ENCODE measurements around the gene MAP2K2. TPM values are rescaled to one million over a fixed set of nuclear protein-coding genes. Genes with fewer than 3 reads are reported as not detected.
A peak's percentile ranks its signal among the peaks of the same experiment; 100 is the strongest.
"Not testable (repeated sequence)": the region's sequence is repeated elsewhere in the genome, so short reads cannot be mapped to it uniquely, and the experiment has no call there.

MAP2K2 gene
- polyA plus RNA-seq (ENCODE audit: insufficient read length in 4 of 4): 100 to 1,000 TPM in 2 of 4 donors, 10 to 100 TPM in 2; 92.8 to 140 (median 98.7) TPM

GRCh38 chr19:4123615-4124568 is at the start of gene MAP2K2:
Gene MAP2K2 (minus strand): TSS chr19:4124122. CDS start chr19:4123875, 247 bp downstream.
- DNase-seq (ENCODE audit: low read depth in 4 of 4, low spot score in 3 of 4): peak; percentile 79 to 83 (median 82)

DNA sequence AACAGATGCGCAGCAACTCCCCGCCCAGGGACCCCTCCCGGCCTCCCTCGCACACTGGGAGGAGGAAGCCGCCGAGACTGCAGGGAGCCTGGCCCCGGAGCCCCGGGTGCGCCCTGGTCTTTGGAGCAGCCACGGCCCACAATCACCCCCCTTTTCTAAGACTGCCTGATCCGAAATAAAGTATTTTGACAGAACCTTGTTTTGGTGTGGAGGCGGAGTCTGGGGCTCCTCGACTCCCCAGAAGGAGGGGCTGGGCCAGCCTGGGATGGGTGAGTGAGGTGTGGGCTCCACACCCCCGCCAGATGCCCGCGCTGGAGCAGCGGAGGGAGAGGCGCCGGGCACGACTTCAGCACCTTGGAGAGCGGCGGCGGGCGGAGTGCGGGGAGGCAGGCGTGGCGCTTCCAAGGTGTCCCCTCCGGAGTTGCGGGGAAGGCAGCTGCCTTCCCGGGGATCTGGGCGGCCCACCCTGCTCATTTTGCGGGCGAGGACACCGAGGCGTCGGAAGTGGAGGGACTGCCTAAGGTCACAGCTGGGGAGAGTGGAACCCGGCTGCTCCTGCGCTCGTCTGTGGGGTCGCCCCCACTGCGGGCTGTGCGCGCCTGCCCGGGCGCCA is 49.0 kb upstream of the MAP2K2 start:
- no peak for DNase-seq (ENCODE audit: low read depth in 4 of 4, low spot score in 3 of 4)

- DNase-seq (ENCODE audit: low read depth in 4 of 4, low spot score in 3 of 4): no peak
Measured at GRCh38 chr19:4171676-4172075, 47.8 kb upstream of the MAP2K2 start.

DNA sequence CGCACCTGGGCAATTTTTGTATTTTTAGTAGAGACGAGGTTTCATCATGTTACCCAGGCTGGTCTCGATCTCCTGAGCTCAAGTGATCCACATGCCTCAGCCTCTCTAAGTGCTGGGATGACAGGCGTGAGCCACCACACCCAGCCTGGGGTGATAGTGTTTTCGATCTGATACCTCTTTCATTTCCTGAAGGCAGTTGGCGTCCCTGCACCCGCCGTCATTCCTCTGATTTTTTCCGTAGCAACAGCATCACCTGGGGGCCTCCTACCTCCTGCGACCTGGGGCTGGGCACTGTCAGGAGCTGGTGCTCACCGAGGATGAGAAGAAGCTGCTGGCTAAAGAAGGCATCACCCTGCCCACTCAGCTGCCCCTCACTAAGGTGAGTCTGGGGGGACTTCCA is 40.3 kb upstream of the MAP2K2 start:
- no peak for DNase-seq (ENCODE audit: low read depth in 4 of 4, low spot score in 3 of 4)

GRCh38 chr19:4161415-4162077 is 37.6 kb upstream of the MAP2K2 start:
- DNase-seq (ENCODE audit: low read depth in 4 of 4, low spot score in 3 of 4): no peak

GRCh38 chr19:4157971-4158370 is 34.0 kb upstream of the MAP2K2 start:
- DNase-seq (ENCODE audit: low read depth in 4 of 4, low spot score in 3 of 4): not testable (repeated sequence)

DNA sequence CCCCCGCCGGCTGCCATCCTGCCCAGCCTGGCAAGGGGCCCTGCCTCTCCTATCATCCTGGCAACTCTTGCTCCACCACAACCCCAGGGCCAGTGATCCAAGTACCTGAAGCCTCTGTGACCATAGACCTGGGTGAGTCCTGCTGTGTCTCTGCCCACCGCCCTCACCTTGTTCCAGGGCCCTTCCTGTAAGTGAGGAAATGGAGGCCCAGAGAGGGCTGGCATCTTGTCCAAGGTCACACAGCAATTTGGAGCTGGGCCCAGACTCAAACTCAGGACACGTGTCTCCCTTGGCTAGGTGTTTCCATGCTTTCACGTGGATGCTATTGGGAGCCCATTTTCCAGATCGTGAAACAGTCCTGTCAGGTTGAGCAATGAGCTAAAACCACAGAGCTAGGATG is 33.2 kb upstream of the MAP2K2 start:
- DNase-seq (ENCODE audit: low read depth in 4 of 4, low spot score in 3 of 4): no peak

DNA sequence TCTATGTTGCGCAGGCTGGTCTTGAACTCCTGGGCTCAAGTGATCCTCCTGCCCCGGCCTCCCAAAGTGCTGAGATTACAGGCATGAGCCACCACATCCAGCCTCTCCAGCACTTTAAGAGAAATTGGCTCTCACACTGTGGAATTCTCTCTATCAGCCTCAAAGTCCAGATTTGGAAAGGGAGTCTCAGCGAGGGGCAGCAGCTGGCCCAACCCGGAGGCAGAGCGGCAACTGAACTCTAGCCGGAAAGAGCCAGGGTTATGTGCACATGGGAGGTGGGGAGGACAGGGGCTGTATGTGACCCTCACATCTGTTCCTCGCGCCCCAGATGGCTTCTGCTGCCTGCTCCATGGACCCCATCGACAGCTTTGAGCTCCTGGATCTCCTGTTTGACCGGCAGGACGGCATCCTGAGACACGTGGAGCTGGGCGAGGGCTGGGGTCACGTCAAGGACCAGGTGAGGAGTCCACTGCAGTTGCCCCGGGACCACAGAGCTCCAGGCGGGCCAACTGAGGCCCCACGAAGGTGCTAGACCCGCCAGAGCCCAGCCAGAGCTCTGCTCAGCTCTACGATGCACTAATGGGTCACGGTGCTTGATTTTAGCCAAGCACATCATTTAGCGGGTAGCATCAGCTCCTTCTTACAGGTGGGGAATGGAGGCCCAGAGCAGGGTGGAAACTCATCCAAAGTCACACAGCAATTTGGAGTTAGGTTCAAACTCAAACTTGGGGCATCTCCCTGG is 30.8 kb upstream of the MAP2K2 start:
- no peak for DNase-seq (ENCODE audit: low read depth in 4 of 4, low spot score in 3 of 4)

- no peak for DNase-seq (ENCODE audit: low read depth in 4 of 4, low spot score in 3 of 4)
Measured at GRCh38 chr19:4152241-4152998, 28.5 kb upstream of the MAP2K2 start.

- DNase-seq (ENCODE audit: low read depth in 4 of 4, low spot score in 3 of 4): no peak
Measured at GRCh38 chr19:4151623-4152022, 27.7 kb upstream of the MAP2K2 start.

DNA sequence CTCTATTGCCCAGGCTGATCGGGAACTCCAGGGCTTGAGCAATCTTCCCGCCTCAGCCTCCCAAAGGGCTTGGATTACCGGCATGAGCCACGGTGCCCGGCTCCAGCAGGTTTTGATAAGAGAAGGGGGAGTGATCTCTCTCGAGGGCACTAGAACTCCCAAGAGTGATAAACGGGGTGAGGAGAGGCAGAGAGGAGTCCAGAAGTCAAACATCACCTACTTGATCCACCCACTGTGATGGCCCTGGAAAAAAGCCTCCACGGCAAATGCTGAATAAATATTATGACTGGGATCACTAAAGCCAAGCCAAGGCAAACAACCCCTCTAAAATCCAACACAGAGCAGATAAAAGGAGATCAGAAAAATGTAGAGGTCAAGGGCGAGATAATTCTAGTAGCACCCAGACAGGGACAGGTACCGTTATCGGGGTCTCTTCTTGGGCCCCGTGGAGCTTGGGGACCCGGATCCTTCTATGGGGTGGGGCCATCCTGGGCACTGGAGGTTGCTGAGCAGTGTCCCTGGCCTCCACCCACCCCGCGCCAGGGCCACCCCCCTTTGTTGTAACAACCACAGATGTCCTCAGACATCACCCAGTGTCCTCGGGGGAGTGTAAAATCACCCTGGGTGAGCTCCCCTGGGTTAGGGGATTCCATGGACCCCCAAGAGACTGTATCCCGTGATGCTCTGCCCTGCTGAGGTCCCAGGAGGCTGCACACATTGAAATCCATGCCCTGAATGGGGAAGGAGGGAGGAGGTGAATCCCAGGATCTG is 25.8 kb upstream of the MAP2K2 start:
- DNase-seq (ENCODE audit: low read depth in 4 of 4, low spot score in 3 of 4): no peak

- no peak for DNase-seq (ENCODE audit: low read depth in 4 of 4, low spot score in 3 of 4)
Measured at GRCh38 chr19:4144666-4145249, 20.8 kb upstream of the MAP2K2 start.

DNA sequence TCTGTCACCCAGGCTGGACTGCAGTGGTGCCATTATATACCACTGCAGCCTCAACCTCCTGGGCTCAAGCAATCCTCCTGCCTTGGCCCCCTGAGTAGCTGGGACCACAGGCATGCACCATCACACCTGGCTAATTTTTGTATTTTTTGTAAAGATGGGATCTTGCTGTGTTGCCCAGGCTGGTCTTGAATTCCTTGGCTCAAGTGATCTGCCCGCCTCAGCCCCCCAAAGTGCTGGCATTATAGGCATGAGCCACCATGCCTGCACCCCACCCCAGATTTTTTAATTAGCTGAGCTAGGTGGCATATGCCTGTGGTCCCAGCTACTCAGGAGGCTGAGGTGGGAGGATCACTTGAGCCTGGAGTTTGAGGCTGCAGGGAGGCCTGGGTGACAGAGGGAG is 19.0 kb upstream of the MAP2K2 start:
- not testable (repeated sequence) for DNase-seq (ENCODE audit: low read depth in 4 of 4, low spot score in 3 of 4)

GRCh38 chr19:4140237-4140711 is 16.4 kb upstream of the MAP2K2 start:
- no peak for DNase-seq (ENCODE audit: low read depth in 4 of 4, low spot score in 3 of 4)

DNA sequence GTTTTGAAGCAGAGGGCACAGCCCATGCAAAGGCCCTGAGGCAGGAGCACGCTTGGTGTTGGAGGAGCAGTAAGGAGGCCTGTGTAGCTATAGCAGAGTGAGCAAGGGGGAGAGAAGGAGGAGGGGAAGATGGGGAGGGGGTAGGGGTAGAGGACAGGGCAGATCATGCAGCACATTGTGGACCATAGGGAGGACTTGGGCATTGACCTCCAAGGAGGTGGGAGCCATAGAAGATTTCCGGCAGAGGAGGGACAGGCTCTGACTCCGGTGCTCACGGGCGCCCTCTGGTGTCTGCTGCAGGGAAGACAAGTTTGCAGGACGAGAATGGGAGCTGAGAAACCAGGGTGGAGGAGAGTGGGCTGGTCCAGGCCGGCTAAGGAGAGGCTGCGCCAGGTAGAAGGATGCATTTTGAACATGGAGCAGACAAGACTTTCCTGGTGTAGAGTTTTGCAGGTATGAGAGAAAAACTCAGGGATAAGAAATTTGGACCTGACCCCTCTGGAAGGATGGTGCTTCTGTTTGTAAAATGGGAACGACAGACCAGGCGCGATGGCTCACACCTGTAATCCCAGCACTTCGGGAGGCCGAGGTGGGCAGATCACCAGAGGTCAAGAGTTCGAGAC is 15.8 kb upstream of the MAP2K2 start:
- no peak for DNase-seq (ENCODE audit: low read depth in 4 of 4, low spot score in 3 of 4)

- no peak for DNase-seq (ENCODE audit: low read depth in 4 of 4, low spot score in 3 of 4)
Measured at GRCh38 chr19:4138445-4138844, 14.5 kb upstream of the MAP2K2 start.

DNA sequence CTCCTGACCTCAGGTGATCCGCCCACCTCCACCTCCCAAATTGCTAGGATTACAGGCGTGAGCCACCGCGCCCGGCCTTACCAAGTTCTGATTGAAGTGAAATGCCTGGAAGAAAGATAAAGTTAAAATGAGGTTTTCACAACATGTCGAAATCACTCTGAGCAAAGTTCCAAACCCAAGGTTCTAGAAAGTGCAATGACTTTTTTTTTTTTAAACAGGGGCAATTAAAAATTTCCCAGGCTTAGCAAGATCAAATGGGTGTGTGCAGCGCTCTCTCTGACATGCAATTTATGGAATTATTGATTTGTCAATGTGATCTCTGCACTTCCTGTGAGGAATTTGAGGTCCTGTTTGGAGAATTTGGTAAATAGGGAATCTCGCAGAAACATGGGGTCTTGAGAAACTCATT is 12.8 kb upstream of the MAP2K2 start:
- DNase-seq (ENCODE audit: low read depth in 4 of 4, low spot score in 3 of 4): no peak

DNA sequence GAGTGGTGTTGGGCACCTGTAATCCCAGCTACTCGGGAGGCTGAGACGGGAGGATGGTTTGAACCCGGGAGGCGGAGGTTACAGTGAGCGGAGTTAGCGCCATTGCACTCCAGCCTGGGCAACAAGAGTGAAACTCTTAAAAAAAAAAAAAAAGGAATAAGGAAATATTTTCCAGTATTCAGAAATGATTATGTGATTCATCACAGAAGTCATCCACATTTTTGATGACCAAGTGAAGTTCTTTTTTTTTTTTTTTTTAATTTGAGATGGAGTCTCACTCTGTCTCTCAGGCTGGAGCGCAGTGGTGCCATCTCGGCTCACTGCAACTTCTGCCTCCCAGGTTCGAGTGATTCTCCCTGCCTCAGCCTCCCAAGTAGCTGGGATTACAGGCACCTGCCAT is 11.5 kb upstream of the MAP2K2 start:
- not testable (repeated sequence) for DNase-seq (ENCODE audit: low read depth in 4 of 4, low spot score in 3 of 4)
